ENCODE data around the gene PALLD. TPM values are rescaled to one million over a fixed set of nuclear protein-coding genes. Genes with fewer than 3 reads are reported as not detected.
A peak's percentile ranks its signal among the peaks of the same experiment; 100 is the strongest.

Gene PALLD
- total RNA-seq, 4 donors from 2014 or later, result 71.8 to 106 (median 83.3) TPM

- Histone ChIP-seq H3K4me1 (peaks cover 28% of the 10 kb centered on the region), H3K4me3 (no peak overlapping the region), H3K36me3 (no peaks in the 10 kb centered on the region), H3K27me3 (no peaks in the 10 kb centered on the region), H3K27ac (no peak overlapping the region), H3K9me3 (no peaks in the 10 kb centered on the region)
- no peak for DNase-seq (ENCODE audit: low spot score in 2 of 2)
- 87% methylated on average over 6 of the region's 6 CpGs for WGBS
- TF ChIP-seq POLR2A (IDR thresholded peaks at IDR 0.05) (no peak), CTCF (IDR thresholded peaks at IDR 0.05) (no peak), EP300 (IDR thresholded peaks at IDR 0.05) (no peak), POLR2AphosphoS5 (IDR thresholded peaks at IDR 0.05) (no peak)
These were observed 360.2 kb downstream of the PALLD start for GRCh38 chr4:168857009-168857408.

DNA sequence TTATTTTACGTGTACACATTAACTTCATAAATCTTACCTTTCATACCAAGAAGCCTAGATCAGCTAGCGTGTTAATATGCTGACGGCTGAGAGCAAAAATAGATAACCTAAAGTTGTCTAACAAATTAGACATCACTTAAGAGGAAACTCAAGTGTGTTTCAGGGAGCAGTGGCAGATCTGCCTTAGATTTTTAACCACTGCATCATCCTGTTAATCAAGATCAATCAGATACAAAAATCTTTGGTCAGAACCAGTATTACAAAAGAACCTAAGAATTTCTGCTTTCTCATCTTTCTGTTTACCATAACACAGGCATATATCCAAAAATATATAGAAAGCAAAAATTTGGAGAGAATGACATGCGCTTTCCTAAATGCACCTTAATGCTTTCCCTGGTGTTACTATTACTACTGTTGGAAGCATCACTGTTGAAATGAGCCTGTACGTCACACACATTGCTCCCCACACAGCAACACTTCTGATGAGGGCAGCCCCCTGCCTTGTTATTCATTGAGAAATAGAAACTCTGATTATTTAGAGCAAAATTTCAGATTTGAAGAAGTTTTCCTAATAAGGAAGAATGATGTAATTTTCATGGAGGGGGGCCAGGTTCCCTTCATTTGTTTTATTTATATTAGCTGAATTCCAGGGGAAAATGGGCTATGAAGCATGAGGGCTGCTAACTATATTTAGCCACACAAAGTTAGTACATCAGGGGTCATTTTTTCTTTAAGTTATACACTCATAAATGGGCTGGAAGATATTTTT is 360.9 kb downstream of the PALLD start:
- WGBS, result 85% methylated on average over 5 of the region's 5 CpGs
- H3K9me3 ChIP-seq, result no peaks in the 10 kb centered on the region
- H3K36me3 ChIP-seq, result no peaks in the 10 kb centered on the region
- no peak for DNase-seq (ENCODE audit: low spot score in 2 of 2)
- H3K27ac ChIP-seq, result no peak overlapping the region
- no peak overlapping the region for H3K4me3 ChIP-seq
- H3K27me3 ChIP-seq, result no peaks in the 10 kb centered on the region
- TF ChIP-seq POLR2AphosphoS5 (IDR thresholded peaks at IDR 0.05) (no peak), POLR2A (IDR thresholded peaks at IDR 0.05) (no peak), EP300 (IDR thresholded peaks at IDR 0.05) (no peak), CTCF (IDR thresholded peaks at IDR 0.05) (no peak)
- peaks cover 28% of the 10 kb centered on the region for H3K4me1 ChIP-seq

DNA sequence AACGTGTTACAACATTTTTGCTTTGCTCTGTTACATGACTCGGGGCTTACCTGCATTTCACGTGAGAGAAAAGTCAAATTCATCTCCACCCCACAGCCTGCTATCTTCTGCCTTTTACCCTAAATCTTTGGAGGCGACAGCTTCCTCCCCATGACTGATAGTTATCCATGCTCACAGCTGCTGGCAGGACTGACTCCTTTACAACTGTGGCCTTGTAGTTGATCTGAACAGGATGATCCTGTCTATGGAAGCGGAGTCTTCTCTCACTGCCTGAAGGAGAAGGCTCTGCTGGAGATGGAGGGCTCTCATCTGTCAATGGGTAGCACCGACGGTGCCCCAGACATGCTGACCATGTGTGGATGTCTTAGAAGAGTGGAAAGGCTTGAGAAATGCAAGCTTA is 362.2 kb downstream of the PALLD start:
- 84% methylated on average over 7 of the region's 7 CpGs for WGBS
- Histone ChIP-seq H3K4me1 (peaks cover 21% of the 10 kb centered on the region), H3K4me3 (no peak overlapping the region), H3K36me3 (peaks cover 3% of the 10 kb centered on the region), H3K27me3 (no peaks in the 10 kb centered on the region), H3K9me3 (no peaks in the 10 kb centered on the region), H3K27ac (no peak overlapping the region)
- no peak for DNase-seq (ENCODE audit: low spot score in 2 of 2)
- no peak for TF ChIP-seq POLR2A (IDR thresholded peaks at IDR 0.05)
- no peak for TF ChIP-seq POLR2AphosphoS5 (IDR thresholded peaks at IDR 0.05)
- no peak for TF ChIP-seq EP300 (IDR thresholded peaks at IDR 0.05)
- TF ChIP-seq CTCF (IDR thresholded peaks at IDR 0.05), result no peak

DNA sequence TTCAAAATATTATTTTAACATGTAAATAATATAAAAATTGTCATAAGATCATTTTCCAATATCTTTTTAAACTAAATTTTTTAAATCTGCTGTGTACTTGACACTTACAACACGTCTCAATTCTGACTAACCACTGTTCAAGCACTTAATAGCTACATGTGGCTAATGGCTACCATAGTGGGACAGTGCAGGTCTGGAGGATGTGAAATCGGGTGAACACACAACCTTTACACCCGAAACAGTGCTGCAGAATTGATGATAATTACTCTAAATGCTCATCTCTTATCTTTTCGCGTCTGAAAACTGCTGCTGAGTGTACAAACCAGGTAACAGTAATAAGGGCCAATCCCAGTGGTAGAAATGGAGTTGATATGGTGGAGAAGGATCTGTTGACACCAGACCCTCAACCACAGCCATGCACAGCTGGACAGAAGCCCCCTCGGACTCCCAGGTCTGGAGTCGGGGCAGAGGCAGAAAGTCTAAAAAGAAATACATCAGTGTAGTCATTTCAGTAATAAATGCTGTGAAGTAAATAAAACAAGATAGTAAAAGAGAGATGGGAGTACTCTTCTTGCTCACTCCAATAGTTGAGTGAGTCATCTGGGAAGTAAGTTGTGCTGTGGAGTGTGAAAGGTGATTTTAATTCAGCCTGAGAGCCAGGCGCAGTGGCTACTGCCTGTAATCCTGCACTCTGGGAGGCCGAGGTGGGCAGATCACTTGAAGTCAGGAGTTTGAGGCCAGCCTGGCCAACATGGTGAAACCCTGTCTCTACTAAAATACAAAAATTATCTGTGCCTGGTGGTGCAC is 363.2 kb downstream of the PALLD start:
- peaks cover 3% of the 10 kb centered on the region for H3K36me3 ChIP-seq
- no peaks in the 10 kb centered on the region for H3K9me3 ChIP-seq
- H3K27me3 ChIP-seq, result no peaks in the 10 kb centered on the region
- TF ChIP-seq POLR2A (IDR thresholded peaks at IDR 0.05), result no peak
- no peak for TF ChIP-seq POLR2AphosphoS5 (IDR thresholded peaks at IDR 0.05)
- TF ChIP-seq CTCF (IDR thresholded peaks at IDR 0.05), result no peak
- no peak for TF ChIP-seq EP300 (IDR thresholded peaks at IDR 0.05)
- 96% methylated on average over 9 of the region's 9 CpGs for WGBS
- H3K4me1 ChIP-seq, result peaks cover 21% of the 10 kb centered on the region
- peak overlapping the region; percentile 40 for H3K27ac ChIP-seq
- no peak overlapping the region for H3K4me3 ChIP-seq
- no peak for DNase-seq (ENCODE audit: low spot score in 2 of 2)

GRCh38 chr4:168860827-168861226 is 364.0 kb downstream of the PALLD start:
- WGBS, result 52% methylated on average over 3 of the region's 3 CpGs
- TF ChIP-seq EP300 (IDR thresholded peaks at IDR 0.05), result no peak
- TF ChIP-seq CTCF (IDR thresholded peaks at IDR 0.05), result no peak
- no peak for TF ChIP-seq POLR2AphosphoS5 (IDR thresholded peaks at IDR 0.05)
- no peak for TF ChIP-seq POLR2A (IDR thresholded peaks at IDR 0.05)
- Histone ChIP-seq H3K4me3 (no peak overlapping the region), H3K36me3 (peaks cover 3% of the 10 kb centered on the region), H3K9me3 (no peaks in the 10 kb centered on the region), H3K27ac (no peak overlapping the region), H3K27me3 (no peaks in the 10 kb centered on the region), H3K4me1 (peaks cover 21% of the 10 kb centered on the region)
- DNase-seq (ENCODE audit: low spot score in 2 of 2), result no peak

Data from suprapubic skin (tissue), 4 donors.